ENCODE data around the gene YWHAG.
A peak's percentile ranks its signal among the peaks of the same experiment; 100 is the strongest.
"Not testable (repeated sequence)": the region's sequence is repeated elsewhere in the genome, so short reads cannot be mapped to it uniquely, and the experiment has no call there.

The YWHAG gene

GRCh38 chr7:76318488-76319353 lies 40.1 kb downstream of the YWHAG start:
- DNase-seq (ENCODE audit: low spot score): peak; percentile 94

- DNase-seq (ENCODE audit: low spot score): peak; percentile 100
These were observed 40.9 kb downstream of the YWHAG start for GRCh38 chr7:76317782-76318487.

GRCh38 chr7:76316984-76317781 lies 41.6 kb downstream of the YWHAG start:
- DNase-seq (ENCODE audit: low spot score): no peak

DNA sequence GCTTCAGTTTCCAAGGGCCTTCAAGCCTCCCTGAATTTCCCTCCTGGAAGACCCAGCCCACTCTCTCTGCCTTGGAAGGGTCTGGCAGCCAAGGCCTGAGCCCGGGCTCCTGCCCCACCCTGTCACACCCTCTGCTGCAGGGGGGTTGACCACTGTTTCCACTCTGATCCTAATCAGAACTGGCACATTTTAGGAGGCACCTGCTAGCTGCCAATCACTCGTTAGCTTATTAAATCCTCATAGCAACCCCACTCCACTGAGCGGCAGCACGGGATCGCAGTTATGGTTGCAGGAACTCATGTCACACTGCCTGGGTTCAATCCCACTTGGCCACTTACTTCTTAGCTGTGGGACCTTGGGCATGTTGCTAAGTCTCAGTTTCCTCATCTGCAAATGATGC lies 43.4 kb downstream of the YWHAG start:
- DNase-seq (ENCODE audit: low spot score): no peak

DNA sequence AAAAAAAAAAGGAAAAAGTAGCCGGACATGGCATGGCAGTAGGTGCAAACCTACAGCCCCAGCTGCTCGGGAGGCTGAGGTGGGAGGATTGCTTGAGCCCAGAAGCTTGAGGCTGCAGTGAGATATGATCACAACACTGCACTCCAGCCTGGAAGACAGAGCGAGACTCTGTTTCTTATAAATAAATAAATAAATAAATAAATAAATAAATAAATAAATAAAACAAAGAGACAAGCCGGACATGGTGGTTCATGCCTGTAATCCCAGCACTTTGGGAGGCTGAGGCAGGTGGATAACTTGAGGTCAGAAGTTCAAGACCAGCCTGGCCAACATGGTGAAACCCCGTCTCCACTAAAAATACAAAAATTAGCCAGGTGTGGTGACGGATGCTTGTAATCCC lies 44.1 kb downstream of the YWHAG start:
- DNase-seq (ENCODE audit: low spot score): not testable (repeated sequence)

DNA sequence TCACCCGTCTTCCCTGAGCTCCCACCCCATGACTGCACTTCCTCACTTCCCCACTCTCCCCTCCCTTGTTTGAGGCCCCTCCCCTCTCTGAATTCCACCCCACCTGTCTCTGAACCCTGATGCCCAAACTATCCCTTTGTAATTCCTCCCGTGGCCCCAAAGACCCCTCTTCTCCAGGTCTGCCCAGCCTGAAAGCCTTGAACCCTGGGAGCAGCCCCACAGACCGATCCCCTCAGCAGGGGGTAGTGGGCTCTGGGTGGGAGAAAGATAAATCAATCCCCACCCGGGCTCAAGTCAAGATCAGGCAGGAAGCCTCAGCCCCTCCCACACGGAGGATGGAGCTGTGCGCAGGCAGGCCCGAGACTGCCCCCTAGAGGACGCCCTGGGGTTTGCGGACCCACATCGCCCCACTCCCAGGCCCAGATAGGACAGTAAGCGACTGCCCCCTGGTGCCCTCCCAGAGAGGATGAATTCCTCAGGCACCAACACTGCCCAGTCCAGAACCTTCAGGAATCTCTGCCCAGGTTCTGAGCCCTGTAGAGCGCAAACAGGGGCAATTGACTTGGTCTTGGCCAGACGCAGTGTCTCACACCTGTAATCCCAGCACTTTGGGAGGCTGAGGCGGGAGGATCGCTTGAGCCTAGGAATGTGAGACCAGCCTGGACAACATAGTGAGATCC lies 44.6 kb downstream of the YWHAG start:
- DNase-seq (ENCODE audit: low spot score): peak; percentile 91

- DNase-seq (ENCODE audit: low spot score): not testable (repeated sequence)
These were observed 47.0 kb downstream of the YWHAG start for GRCh38 chr7:76311838-76312237.

DNA sequence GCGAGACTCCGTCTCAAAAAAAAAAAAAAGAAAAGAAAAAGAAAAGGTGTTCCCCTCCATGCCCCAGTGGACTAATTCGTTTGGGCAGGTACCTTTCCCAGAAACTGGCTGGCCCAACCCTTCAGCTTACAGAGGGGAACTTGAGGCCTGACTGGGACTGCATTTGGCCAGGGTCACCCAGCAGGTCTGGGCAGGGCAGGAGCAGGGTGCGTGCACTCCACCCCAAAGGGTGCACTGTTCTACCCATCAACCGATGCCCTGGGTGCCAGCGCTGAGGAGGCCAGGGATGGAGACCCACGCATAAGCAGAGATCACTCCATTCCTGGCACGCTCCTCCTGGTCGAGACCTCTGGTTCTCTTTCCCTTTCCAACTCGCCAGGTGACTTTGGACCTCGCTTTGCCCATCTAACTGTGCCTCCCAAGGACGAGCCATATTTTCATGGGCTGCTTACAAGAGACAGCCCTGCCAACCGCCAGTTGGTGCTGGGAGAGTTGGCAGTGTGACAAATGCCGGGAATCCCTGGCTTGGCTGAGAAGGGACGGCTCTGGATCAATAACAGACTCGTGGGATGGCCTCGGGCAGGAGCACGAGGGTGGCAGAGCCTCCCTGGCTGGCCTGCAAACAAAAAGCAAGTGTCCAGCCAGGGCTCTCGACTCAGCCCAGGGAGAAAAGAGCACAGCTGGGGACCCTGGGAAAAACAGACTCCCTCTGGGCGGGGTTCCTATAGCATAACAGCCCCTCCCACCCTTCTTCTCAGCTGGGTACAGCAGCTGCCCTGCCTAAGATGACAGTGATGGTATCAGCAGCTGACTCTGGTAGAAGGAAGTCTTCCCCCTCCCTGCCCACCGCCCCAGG lies 48.5 kb downstream of the YWHAG start:
- DNase-seq (ENCODE audit: low spot score): peak; percentile 80

- not testable (repeated sequence) for DNase-seq (ENCODE audit: low spot score)
These were observed 49.3 kb downstream of the YWHAG start for GRCh38 chr7:76309341-76310101.

DNA sequence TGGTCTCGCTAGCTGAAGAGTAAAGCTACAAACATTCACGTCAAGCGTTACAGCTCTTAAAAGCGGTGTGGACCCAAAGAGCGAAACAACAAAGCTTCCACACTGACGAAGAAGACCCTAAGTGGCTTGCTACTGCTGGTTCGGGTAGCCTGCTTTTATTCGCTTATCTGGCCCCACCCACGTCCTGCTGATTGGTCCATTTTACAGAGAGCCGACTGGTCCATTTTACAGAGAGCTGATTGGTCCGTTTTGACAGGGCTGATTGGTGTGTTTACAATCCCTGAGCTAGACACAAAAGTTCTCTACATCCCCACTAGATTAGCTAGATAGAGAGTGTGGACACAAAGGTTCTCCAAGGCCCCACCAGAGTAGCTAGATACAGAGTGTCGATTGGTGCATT lies 49.9 kb downstream of the YWHAG start:
- DNase-seq (ENCODE audit: low spot score): not testable (repeated sequence)

- no peak for DNase-seq (ENCODE audit: low spot score)
These were observed 53.9 kb downstream of the YWHAG start for GRCh38 chr7:76304888-76305375.

DNA sequence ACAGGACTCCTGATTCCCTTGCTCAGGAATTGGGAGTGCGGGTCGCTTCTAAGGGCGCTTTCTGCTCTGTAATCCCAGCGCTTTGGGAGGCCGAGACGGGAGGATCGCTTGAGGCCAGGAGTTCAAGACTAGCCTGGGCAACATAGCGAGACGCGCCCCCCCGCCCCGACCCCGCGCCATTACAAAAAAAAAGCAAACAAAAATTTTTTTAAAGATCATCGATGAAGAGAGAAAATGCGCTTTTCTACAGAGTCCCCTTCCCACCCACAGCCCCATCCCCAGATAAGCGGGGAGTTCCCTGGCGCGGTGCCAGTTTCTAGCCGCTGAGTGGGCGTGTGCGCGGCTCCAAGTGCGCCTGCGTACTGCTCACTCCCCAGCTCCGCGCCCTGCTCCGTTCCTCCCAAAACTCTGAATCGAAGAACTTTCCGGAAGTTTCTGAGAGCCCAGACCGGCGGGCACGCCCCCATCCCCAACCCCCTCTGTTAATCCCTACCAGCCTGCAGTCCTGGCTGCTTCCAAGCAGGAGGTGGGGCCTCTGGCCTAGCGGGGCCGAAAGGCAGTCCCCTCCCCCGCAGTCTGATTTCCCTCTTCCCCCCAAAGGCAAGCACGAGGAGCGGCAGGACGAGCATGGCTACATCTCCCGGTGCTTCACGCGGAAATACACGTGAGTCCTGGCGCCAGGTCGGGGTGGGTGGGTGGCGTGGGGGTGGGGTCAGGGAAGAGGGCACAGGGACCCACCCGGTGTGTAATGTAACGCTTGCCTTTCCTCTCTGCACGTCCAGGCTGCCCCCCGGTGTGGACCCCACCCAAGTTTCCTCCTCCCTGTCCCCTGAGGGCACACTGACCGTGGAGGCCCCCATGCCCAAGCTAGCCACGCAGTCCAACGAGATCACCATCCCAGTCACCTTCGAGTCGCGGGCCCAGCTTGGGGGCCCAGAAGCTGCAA lies 55.3 kb downstream of the YWHAG start:
- peak; percentile 96 for DNase-seq (ENCODE audit: low spot score)

- peak; percentile 91 for DNase-seq (ENCODE audit: low spot score)
These were observed 56.2 kb downstream of the YWHAG start, which contains the start of gene HSPB1 for GRCh38 chr7:76302347-76303201. TSS of gene HSPB1 (plus strand) at chr7:76302673. CDS start at chr7:76302713, 40 bp downstream.

GRCh38 chr7:76301000-76301399 lies 57.8 kb downstream of the YWHAG start:
- no peak for DNase-seq (ENCODE audit: low spot score)

DNA sequence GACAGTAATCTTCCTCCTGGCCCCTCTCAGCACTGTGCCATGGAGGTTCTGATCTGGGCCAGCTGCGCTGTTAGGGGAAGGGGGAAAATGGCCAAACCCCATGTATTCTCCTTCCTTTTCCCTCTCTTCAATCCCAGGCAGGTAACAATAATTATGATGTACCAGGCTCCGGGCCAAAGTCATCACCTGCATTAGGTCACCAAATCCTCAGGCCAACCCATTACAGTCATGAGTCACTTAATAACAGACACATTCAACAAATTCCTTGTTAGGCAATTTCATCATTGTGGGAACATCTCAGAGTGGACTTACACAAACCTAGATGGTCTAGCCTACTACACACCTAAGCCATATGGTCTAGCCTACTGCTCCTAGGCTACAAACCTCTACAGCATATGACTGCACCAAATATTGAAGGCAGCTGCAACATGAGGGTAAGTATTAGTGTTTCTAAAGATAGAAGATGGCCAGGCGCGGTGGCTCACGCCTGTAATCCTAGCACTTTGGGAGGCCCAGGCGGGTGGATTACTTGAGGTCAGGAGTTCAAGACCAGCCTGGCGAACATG lies 58.5 kb downstream of the YWHAG start:
- DNase-seq (ENCODE audit: low spot score): no peak

DNA sequence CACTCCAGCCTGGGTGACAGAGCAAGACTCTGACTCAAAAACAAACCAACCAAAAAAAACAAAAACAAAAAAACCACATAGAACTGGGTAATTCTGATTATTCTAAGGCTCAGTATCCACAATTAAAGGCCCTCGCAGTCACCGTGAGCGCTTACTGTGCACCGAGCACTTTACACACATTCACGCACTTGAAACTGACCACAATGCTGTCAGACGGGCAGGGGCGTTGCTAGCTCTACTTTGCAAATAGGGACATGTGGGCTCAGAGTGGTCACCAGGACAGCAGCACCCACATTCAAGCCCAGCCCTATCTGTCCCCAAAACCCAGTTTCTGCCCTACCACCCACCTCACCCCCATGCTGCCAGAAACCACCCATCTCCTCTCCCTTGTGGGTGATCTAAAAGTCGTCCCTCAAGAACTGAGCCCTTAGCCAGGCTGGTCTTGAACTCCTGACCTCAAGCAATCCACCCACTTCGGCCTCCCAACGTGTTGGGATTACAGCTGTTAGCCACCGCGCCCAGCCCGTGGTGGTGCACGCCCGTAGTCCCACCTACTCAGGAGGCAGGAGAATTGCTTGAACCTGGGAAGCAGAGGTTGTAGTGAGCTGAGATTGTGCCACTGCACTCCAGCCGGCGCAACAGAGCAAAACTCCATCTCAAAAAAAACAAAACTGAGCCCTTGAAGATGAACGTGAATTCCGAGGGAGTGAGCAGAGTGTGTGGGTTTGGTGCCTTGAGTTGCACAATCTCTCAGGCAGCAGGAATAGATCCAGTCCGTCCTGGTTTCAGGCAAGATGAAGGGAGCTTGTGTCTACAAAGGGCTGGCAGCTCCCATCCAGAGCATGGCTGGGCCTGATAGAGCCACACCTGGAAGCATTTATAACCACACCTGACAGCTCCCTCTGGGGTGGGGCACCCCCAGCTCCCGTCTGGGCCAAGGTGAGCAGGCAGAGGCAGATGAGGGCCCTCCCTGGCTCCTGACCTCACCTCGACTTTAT lies 61.7 kb downstream of the YWHAG start:
- no peak for DNase-seq (ENCODE audit: low spot score)
